IPS-15b (cell line): ENCODE measurements around the gene CSTPP1.

Experiments
- H3K27me3 ChIP-seq: one replicate; pipeline ENCODE4 v1.6.1; 2013; ENCODE audit warnings: low read length; ENCODE audit not compliant: control insufficient read depth, insufficient read depth
- H3K36me3 ChIP-seq: one replicate; pipeline ENCODE4 v1.6.1; 2013; ENCODE audit warnings: low read length; ENCODE audit not compliant: control insufficient read depth, insufficient read depth
- H3K4me1 ChIP-seq: one replicate; pipeline ENCODE4 v1.6.1; 2013; ENCODE audit warnings: mild to moderate bottlenecking, low read length; ENCODE audit not compliant: control insufficient read depth, insufficient read depth
- H3K4me3 ChIP-seq: one replicate; pipeline ENCODE4 v1.5.1; 2013; ENCODE audit warnings: low read depth, low read length
- H3K9ac ChIP-seq: one replicate; pipeline ENCODE4 v1.6.1; 2013; ENCODE audit warnings: low read depth, mild to moderate bottlenecking, low read length
- H3K9me3 ChIP-seq: one replicate; pipeline ENCODE4 v1.6.1; 2013; ENCODE audit warnings: mild to moderate bottlenecking, low read length; ENCODE audit not compliant: control insufficient read depth, insufficient read depth

The CSTPP1 gene

GRCh38 chr11:47161134-47161854 is 224.7 kb downstream of the CSTPP1 start:
- Histone ChIP-seq H3K9ac (no peak overlapping the region), H3K9me3 (no peaks in the 10 kb centered on the region), H3K27me3 (no peaks in the 10 kb centered on the region), H3K36me3 (peaks cover 24% of the 10 kb centered on the region), H3K4me3 (no peak overlapping the region), H3K4me1 (no peaks in the 10 kb centered on the region)

GRCh38 chr11:47161890-47162289 is 225.3 kb downstream of the CSTPP1 start:
- no peak overlapping the region for H3K9ac ChIP-seq
- no peaks in the 10 kb centered on the region for H3K9me3 ChIP-seq
- H3K4me3 ChIP-seq = no peak overlapping the region
- H3K4me1 ChIP-seq = no peaks in the 10 kb centered on the region
- no peaks in the 10 kb centered on the region for H3K27me3 ChIP-seq
- peaks cover 30% of the 10 kb centered on the region for H3K36me3 ChIP-seq

GRCh38 chr11:47162426-47162825 is 225.9 kb downstream of the CSTPP1 start:
- Histone ChIP-seq H3K4me1 (no peaks in the 10 kb centered on the region), H3K9me3 (no peaks in the 10 kb centered on the region), H3K36me3 (peaks cover 36% of the 10 kb centered on the region), H3K4me3 (no peak overlapping the region), H3K27me3 (no peaks in the 10 kb centered on the region), H3K9ac (no peak overlapping the region)

GRCh38 chr11:47163193-47163592 is 226.6 kb downstream of the CSTPP1 start:
- peaks cover 40% of the 10 kb centered on the region for H3K36me3 ChIP-seq
- no peaks in the 10 kb centered on the region for H3K9me3 ChIP-seq
- H3K4me3 ChIP-seq = no peak overlapping the region
- no peak overlapping the region for H3K9ac ChIP-seq
- no peaks in the 10 kb centered on the region for H3K4me1 ChIP-seq
- no peaks in the 10 kb centered on the region for H3K27me3 ChIP-seq

GRCh38 chr11:47163898-47164297 is 227.3 kb downstream of the CSTPP1 start:
- Histone ChIP-seq H3K9me3 (no peaks in the 10 kb centered on the region), H3K9ac (no peak overlapping the region), H3K36me3 (peaks cover 44% of the 10 kb centered on the region), H3K4me3 (no peak overlapping the region), H3K4me1 (no peaks in the 10 kb centered on the region), H3K27me3 (no peaks in the 10 kb centered on the region)

- Histone ChIP-seq H3K9me3 (no peaks in the 10 kb centered on the region), H3K36me3 (peaks cover 44% of the 10 kb centered on the region), H3K4me1 (no peaks in the 10 kb centered on the region), H3K27me3 (no peaks in the 10 kb centered on the region), H3K9ac (no peak overlapping the region), H3K4me3 (no peak overlapping the region)
Measured at GRCh38 chr11:47164321-47164720, 227.8 kb downstream of the CSTPP1 start.

- H3K9ac ChIP-seq = no peak overlapping the region
- H3K9me3 ChIP-seq = no peaks in the 10 kb centered on the region
- H3K36me3 ChIP-seq = peaks cover 44% of the 10 kb centered on the region
- no peaks in the 10 kb centered on the region for H3K4me1 ChIP-seq
- no peak overlapping the region for H3K4me3 ChIP-seq
- H3K27me3 ChIP-seq = no peaks in the 10 kb centered on the region
Measured at GRCh38 chr11:47165253-47165840, 228.8 kb downstream of the CSTPP1 start.

- no peaks in the 10 kb centered on the region for H3K27me3 ChIP-seq
- H3K36me3 ChIP-seq = peaks cover 47% of the 10 kb centered on the region
- H3K9ac ChIP-seq = no peak overlapping the region
- H3K4me3 ChIP-seq = no peak overlapping the region
- H3K9me3 ChIP-seq = no peaks in the 10 kb centered on the region
- no peaks in the 10 kb centered on the region for H3K4me1 ChIP-seq
Measured at GRCh38 chr11:47166368-47166767, 229.8 kb downstream of the CSTPP1 start.

GRCh38 chr11:47171061-47171838 is 234.7 kb downstream of the CSTPP1 start:
- H3K4me3 ChIP-seq = no peak overlapping the region
- no peaks in the 10 kb centered on the region for H3K9me3 ChIP-seq
- H3K9ac ChIP-seq = no peak overlapping the region
- peaks cover 4% of the 10 kb centered on the region for H3K4me1 ChIP-seq
- H3K27me3 ChIP-seq = no peaks in the 10 kb centered on the region
- peaks cover 54% of the 10 kb centered on the region for H3K36me3 ChIP-seq

GRCh38 chr11:47171856-47172255 is 235.3 kb downstream of the CSTPP1 start:
- peaks cover 48% of the 10 kb centered on the region for H3K36me3 ChIP-seq
- no peak overlapping the region for H3K4me3 ChIP-seq
- H3K9ac ChIP-seq = no peak overlapping the region
- H3K4me1 ChIP-seq = peaks cover 4% of the 10 kb centered on the region
- no peaks in the 10 kb centered on the region for H3K27me3 ChIP-seq
- H3K9me3 ChIP-seq = no peaks in the 10 kb centered on the region

GRCh38 chr11:47172740-47173336 is 236.3 kb downstream of the CSTPP1 start:
- Histone ChIP-seq H3K4me1 (peaks cover 7% of the 10 kb centered on the region), H3K9me3 (no peaks in the 10 kb centered on the region), H3K9ac (peak overlapping the region; percentile 37), H3K4me3 (no peak overlapping the region), H3K27me3 (no peaks in the 10 kb centered on the region), H3K36me3 (peaks cover 42% of the 10 kb centered on the region)
